COLO668 (cell line): ENCODE data around the gene PAGE4.
A peak's percentile ranks its signal among the peaks of the same experiment; 100 is the strongest.

Source experiments
- DNase-seq: peaks from one replicate; lab custom pipeline; 2025; ENCODE audit not compliant: unreplicated experiment; lab: John Stamatoyannopoulos, UW

Gene PAGE4

GRCh38 chrX:49868739-49869138 is 39.6 kb downstream of the PAGE4 start:
- no peak for DNase-seq

- DNase-seq, result peak; percentile 12
Observed at GRCh38 chrX:49876750-49877149, 47.6 kb downstream of the PAGE4 start.

GRCh38 chrX:49877397-49878101 is 48.4 kb downstream of the PAGE4 start:
- no peak for DNase-seq

GRCh38 chrX:49878128-49878833 is 49.2 kb downstream of the PAGE4 start:
- DNase-seq, result no peak

- DNase-seq, result peak; percentile 58
Observed at GRCh38 chrX:49878834-49879655, 49.9 kb downstream of the PAGE4 start, which contains the start of gene USP27X. USP27X (plus strand) TSS chrX:49879484; CDS start chrX:49880308, 824 bp downstream.

GRCh38 chrX:49879656-49880277 is 50.7 kb downstream of the PAGE4 start:
- no peak for DNase-seq

- DNase-seq, result no peak
Observed at GRCh38 chrX:49880668-49881067, 51.6 kb downstream of the PAGE4 start.
